Stimulated activated CD4-positive, alpha-beta T cell treated with anti-CD3 and anti-CD28 coated beads, TNF-alpha, amount 100 ng/mL, for 24 hours (primary cell): ENCODE measurements around the gene DDAH1.
"Not testable (repeated sequence)": the region's sequence is repeated elsewhere in the genome, so short reads cannot be mapped to it uniquely, and the experiment has no call there.

Source experiments
- DNase-seq, 3 experiments: peaks; one replicate each; pipeline ENCODE4 v3.0.0-alpha.2; 2020; ENCODE audit warnings: low read depth in 3 of 3

The DDAH1 gene

GRCh38 chr1:85359874-85360721, 104.9 kb downstream of the DDAH1 start:
- DNase-seq = no peak

GRCh38 chr1:85358702-85359438, 106.1 kb downstream of the DDAH1 start:
- DNase-seq = no peak

- DNase-seq = no peak
Observed at GRCh38 chr1:85357817-85358216, 107.1 kb downstream of the DDAH1 start.

GRCh38 chr1:85356130-85356529, 108.8 kb downstream of the DDAH1 start:
- DNase-seq = no peak

GRCh38 chr1:85352055-85352454, 112.9 kb downstream of the DDAH1 start:
- DNase-seq = no peak

- DNase-seq = no peak
Observed at GRCh38 chr1:85351202-85351828, 113.6 kb downstream of the DDAH1 start.

GRCh38 chr1:85349224-85349623, 115.7 kb downstream of the DDAH1 start:
- no peak for DNase-seq

GRCh38 chr1:85347908-85348307, 117.1 kb downstream of the DDAH1 start:
- no peak for DNase-seq

- not testable (repeated sequence) for DNase-seq
Observed at GRCh38 chr1:85347275-85347674, 117.7 kb downstream of the DDAH1 start.

- no peak for DNase-seq
Observed at GRCh38 chr1:85344256-85344694, 120.7 kb downstream of the DDAH1 start.

- DNase-seq = no peak
Observed at GRCh38 chr1:85343612-85344255, 121.2 kb downstream of the DDAH1 start.

GRCh38 chr1:85343213-85343611, 121.7 kb downstream of the DDAH1 start:
- DNase-seq = no peak

GRCh38 chr1:85342207-85342606, 122.8 kb downstream of the DDAH1 start:
- DNase-seq = no peak

- no peak for DNase-seq
Observed at GRCh38 chr1:85340427-85340826, 124.5 kb downstream of the DDAH1 start.

GRCh38 chr1:85339656-85340399, 125.1 kb downstream of the DDAH1 start:
- no peak for DNase-seq

GRCh38 chr1:85339089-85339488, 125.9 kb downstream of the DDAH1 start:
- no peak for DNase-seq

- no peak for DNase-seq
Observed at GRCh38 chr1:85334962-85335361, 130.0 kb downstream of the DDAH1 start.

GRCh38 chr1:85333186-85333585, 131.8 kb downstream of the DDAH1 start:
- no peak for DNase-seq

GRCh38 chr1:85332575-85332974, 132.4 kb downstream of the DDAH1 start:
- DNase-seq = no peak

- DNase-seq = no peak
Observed at GRCh38 chr1:85330711-85331290, 134.2 kb downstream of the DDAH1 start.

GRCh38 chr1:85330214-85330631, 134.7 kb downstream of the DDAH1 start:
- DNase-seq = no peak
